ENCODE data around the gene ACOX3.

Gene ACOX3

GRCh38 chr4:8372506-8372905 lies 68.0 kb downstream of the ACOX3 start:
- no peak for DNase-seq

GRCh38 chr4:8371596-8371995 lies 68.9 kb downstream of the ACOX3 start:
- DNase-seq = no peak

- DNase-seq = no peak
Observed at GRCh38 chr4:8370835-8371595, 69.5 kb downstream of the ACOX3 start.

GRCh38 chr4:8370106-8370787 lies 70.3 kb downstream of the ACOX3 start:
- DNase-seq = no peak

- no peak for DNase-seq
Observed at GRCh38 chr4:8369426-8370105, 71.0 kb downstream of the ACOX3 start.

- no peak for DNase-seq
Observed at GRCh38 chr4:8368998-8369397, 71.5 kb downstream of the ACOX3 start.

GRCh38 chr4:8368061-8368481 lies 72.5 kb downstream of the ACOX3 start:
- no peak for DNase-seq

GRCh38 chr4:8366601-8367000 lies 73.9 kb downstream of the ACOX3 start:
- DNase-seq = no peak

GRCh38 chr4:8365951-8366350 lies 74.6 kb downstream of the ACOX3 start:
- DNase-seq = no peak

GRCh38 chr4:8365353-8365752 lies 75.2 kb downstream of the ACOX3 start:
- DNase-seq = no peak

GRCh38 chr4:8364848-8365350 lies 75.6 kb downstream of the ACOX3 start:
- no peak for DNase-seq

GRCh38 chr4:8364141-8364540 lies 76.4 kb downstream of the ACOX3 start:
- DNase-seq = no peak

GRCh38 chr4:8362483-8362882 lies 78.0 kb downstream of the ACOX3 start:
- DNase-seq = no peak

GRCh38 chr4:8359193-8359592 lies 81.3 kb downstream of the ACOX3 start:
- no peak for DNase-seq

- no peak for DNase-seq
Observed at GRCh38 chr4:8356856-8357255, 83.7 kb downstream of the ACOX3 start.

GRCh38 chr4:8355864-8356565 lies 84.5 kb downstream of the ACOX3 start:
- no peak for DNase-seq

GRCh38 chr4:8355306-8355705 lies 85.2 kb downstream of the ACOX3 start:
- no peak for DNase-seq

- no peak for DNase-seq
Observed at GRCh38 chr4:8353912-8354453, 86.5 kb downstream of the ACOX3 start.

- no peak for DNase-seq
Observed at GRCh38 chr4:8353158-8353669, 87.3 kb downstream of the ACOX3 start.

- no peak for DNase-seq
Observed at GRCh38 chr4:8352368-8353157, 88.0 kb downstream of the ACOX3 start.

GRCh38 chr4:8351931-8352367 lies 88.6 kb downstream of the ACOX3 start:
- DNase-seq = no peak

Data from CD4-positive, alpha-beta T cell treated with Interleukin-17A for 4 hours (primary cell).